GM21367 (cell line): ENCODE measurements around the gene HDGFL2.
"Not testable (repeated sequence)": the region's sequence is repeated elsewhere in the genome, so short reads cannot be mapped to it uniquely, and the experiment has no call there.

Source experiments
- ATAC-seq: cut with Tn5 transposase; IDR thresholded peaks from one replicate; pipeline ENCODE4 v1.9.1; 2021; ENCODE audit not compliant: unreplicated experiment

Gene HDGFL2

DNA sequence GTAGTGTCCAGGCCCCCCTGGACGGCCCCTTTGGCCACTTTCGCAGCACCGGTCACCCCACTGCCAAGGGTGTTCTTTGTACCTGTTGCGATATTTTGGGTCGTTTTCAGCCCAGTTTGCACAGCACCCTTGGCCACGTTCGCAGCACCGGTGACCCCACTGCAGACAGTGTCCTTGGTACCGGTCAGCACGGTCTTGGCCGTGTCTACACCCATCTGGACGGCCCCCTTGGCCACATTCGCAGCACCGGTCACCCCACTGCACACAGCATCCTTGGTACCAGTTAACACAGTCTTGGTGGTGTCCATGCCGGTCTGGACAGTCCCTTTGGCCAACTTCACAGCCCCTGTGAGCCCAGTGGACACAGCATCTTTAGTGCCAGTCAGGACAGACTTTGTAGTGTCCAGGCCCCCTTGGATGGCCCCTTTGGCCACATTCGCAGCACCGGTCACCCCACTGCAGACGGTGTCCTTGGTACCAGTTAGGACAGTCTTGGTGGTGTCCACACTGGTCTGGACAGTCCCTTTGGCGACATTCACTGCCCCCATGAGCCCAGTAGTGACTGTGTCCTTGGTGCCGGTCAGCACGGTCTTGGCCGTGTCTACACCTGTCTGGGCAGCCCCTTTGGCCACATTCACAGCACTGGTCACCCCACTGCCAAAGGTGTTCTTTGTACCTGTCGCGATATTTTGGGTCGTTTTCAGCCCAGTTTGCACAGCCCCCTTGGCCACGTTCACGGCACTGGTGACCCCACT, 39.4 kb downstream of the HDGFL2 start:
- no peak for ATAC-seq

DNA sequence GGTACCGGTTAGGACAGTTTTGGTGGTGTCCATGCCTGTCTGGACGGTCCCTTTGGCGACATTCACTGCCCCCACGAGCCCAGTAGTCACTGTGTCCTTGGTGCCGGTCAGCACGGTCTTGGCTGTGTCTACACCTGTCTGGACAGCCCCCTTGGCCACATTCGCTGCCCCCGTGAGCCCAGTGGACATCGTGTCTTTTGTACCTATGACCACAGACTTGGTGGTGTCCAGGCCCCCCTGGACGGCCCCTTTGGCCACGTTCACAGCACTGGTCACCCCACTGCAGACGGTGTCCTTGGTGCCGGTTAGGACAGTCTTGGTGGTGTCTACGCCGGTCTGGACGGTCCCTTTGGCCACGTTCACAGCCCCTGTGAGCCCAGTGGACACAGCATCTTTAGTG, 40.0 kb downstream of the HDGFL2 start:
- ATAC-seq, result no peak

DNA sequence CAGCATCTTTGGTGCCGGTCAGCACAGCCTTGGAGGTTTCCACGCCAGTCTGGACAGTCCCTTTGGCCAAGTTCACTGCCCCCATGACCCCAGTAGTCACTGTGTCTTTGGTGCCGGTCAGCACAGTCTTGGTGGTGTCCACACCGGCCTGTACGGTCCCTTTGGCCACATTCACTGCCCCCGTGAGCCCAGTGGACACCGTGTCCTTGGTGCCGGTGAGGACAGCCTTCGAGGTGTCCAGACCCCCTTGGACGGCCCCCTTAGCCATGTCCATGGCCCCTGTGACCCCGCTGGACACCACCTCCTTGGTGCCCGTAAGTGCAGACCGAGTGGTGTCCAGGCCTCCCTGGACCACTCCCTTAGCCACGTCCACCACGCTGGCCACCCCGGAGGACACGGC, 41.2 kb downstream of the HDGFL2 start:
- no peak for ATAC-seq

DNA sequence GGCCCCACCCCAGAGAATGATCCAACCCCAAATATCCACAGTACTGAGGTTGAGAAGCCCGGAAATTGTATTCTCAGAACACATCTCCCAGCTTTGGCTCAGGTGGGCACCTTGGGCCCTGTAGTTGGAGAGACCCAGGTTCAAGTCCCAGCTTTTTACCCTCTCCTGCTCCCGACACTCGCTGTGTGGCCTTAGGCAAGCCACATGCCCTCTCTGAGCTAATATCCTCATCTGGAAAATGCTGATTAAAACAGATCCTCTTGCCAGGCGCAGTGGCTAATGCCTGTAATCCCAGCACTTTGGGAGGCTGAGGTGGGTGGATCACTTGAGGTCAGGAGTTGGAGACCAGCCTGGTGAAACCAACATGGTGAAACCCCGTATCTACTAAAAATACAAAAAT, 43.6 kb downstream of the HDGFL2 start:
- ATAC-seq, result no peak

DNA sequence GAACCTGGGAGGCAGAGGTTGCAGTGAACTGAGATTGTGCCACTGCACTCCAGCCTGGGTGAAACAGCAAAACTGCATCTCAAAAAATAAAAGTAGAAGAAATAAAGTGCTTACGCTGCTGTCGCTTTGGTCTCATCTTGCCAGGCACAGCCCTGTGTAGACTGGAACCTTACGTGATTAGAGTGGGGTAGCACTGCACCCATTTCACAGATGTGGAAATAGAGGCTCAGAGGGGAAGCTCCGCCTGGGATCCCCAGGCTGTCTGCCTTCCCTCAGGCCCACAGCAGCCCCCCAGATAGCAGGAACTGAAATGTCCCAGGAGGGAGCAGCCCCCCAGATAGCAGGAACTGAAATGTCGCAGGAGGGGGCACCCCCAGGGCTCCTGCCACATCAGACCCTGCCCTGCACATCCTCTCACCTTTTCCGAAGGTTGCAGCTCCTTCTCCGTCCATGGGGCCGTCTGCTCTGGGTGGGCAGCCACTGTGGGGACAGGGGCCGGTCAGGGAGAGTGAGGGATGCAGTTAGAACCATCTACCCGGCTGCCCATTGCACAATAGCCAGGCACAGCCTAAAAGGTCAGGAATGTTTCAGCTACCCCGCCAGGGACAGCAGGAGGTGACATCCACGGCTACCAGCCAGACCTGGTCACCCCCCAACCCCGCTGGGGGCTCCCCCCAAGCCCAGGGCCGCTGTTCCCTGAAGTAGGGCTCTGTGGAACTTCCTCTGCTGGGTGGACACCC, 44.3 kb downstream of the HDGFL2 start:
- no peak for ATAC-seq

DNA sequence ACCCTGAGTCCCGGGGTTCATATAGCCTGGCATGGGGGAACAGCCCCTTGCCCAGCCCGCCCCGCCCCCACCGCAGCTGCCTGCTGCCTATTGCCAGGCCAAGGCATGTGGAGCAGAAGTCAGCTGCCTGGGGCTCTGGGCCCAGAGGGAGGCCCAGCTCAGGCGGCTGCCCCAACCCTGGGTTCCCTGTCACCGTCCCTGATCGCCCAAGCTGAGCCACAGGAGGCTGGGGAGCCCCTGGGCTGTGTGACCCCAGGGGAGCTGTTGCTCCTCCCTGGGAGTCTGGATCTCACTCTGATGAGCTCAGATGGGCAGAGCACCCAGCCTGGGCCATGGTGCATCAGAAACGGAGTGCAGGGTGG, 44.8 kb downstream of the HDGFL2 start:
- no peak for ATAC-seq

DNA sequence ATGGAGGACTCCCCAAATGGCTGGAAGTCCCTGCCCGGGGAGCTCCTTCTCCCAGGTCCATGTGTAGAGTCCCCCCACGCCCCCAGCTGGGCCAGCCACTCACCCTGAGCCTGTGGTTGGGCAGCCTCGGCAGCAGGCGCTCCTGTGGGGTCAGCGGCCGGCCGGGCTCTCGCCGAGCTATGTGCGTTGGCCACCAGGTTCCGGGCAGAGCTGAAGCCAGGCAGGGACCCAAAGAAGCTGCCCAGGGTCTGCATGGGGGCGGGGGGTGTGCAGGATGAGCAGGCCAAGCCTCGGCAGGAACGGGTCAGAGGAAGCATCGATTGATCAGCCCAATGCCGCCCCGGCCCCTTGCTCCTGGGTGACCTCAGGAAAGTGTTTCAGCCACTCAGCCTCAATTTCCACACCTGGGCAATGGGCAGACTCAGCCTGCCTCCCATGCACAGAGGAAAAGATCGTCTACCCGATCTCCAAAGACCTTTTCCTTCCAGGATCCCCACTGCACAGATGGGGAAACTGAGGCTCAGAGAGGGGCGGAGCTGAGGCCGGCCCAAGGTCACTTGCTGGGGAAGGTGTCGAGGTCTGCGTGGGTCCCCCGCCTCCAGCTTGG, 45.5 kb downstream of the HDGFL2 start:
- no peak for ATAC-seq

DNA sequence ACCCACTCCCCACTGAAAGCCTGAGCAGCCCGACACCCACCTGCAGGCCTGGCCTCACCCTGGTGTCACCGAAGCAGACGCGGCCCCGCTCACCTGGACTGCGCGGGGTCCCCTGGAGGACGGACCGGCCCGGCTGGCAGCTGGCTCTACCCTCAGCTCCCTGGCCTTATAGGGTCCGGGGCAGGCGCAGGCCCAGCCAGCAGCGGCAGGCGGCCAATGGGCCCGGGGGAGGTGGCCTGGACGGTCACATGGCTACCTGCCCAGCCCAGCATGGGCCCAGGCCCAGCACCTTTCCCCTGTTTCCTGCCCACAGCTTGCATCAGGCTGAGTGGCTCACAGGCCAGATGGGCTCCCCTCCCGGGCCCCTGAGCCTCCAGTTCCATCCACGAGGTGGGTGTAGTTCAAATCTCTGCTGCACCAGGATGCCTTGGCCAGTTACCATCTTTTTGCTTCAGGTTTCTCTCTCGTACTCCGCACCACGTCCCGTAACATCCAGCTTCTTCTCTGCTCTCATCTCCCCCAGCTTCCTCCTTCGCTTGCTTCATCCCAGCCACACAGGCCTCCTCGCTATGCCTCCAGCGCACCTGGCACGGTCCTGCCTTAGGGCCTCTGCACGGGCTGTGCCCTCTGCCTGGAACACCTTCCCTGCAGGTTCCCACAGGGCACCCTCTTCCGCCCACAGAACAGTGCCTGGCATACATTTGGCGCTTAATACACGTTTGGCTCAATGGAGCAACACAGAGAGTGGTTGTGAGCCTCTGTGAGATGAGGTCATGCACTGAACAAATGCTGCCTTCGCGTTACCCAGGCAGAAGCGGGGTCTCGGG, 46.5 kb downstream of the HDGFL2 start, which contains the start of gene PLIN4:
TSS of gene PLIN4 (minus strand) at position 142 of the 827 bp plus-strand sequence. CDS start 214 bp downstream, outside the sequence.
- no peak for ATAC-seq

DNA sequence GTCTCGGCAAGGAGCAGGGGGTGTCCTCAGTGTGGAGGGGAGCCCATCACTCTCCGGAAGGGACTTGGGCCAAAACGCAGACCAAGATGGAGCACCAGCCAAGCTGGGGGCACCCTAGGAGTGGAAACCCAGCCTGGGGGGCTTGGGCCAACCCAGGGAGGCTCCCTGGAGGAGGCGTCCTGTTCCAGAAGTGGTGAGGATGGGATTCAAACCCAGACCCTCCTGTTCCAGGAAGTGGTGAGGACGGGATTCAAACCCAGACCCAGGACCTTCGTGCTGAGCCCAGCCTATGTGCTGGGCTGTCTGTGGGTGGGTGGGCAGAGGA, 47.0 kb downstream of the HDGFL2 start:
- no peak for ATAC-seq

DNA sequence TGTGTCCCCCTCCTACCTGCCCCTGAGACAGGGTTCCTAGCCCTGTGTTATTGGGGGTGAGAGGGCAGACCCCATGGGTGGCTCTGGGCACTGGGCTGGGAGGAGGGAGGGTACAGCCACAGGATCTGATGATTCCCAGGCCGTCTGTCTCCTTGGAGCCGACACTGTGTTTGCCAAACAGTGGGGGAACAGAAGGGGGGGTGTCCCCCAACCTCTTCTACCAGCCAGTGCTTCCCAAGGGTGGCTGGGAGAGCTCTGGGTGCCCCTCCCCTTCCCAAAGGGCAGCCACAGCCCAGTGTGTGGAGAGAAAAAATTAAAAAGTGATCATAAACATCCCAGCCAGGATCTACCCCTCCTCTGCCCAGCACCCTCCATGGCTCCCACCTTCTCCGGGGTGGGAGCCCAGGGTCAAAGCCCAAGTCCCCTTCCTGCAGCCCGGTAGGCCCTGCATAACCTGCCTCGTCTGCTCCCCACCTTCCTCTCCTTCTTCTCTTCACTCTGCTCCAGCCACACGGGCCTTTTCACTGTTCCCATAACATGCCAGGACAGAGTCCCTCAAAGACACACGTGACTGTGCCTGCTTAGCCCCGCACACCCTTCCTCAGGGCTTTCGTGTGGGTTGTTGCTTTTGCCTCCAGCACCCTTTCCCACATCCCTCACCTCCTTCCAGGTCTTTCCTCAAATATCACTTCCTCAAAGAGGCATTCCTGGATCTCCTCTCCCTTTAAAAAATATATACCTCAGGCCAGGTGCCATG, 47.6 kb downstream of the HDGFL2 start:
- ATAC-seq, result no peak

DNA sequence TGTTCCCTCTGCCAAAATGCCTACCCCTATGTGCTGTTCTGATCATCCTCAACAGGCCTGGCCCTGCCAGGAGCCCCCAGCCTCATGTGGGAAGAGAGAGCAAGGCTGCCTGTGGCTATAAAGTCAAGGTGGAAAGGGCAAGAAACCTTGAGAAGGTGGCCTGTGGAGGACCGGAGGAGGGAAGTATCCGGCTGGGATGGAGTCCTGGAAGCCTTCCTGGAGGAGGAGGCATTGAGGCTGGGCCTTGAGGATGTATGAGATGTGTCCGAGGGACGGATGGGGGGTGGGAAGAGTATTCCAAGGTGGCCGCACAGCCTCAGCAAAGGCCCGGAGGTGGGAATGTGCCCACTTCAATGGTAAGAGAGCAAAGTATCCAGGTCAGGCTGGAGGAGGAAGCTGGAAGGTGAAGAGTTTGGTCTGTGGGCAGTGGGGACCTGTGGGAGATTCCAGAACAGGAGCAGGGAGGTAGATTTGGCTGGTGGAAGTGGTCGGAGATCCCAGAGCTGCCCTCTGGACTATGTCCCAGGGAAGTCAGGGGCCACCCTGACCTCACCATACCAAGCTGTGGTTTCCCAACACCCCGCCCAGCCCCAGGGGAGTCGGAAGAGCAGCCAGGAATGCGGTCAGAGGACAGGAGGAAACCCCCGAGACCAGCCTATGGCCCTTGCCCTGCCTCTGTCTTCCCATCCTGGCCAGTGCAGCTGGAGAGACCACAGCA, 49.2 kb downstream of the HDGFL2 start:
- no peak for ATAC-seq

DNA sequence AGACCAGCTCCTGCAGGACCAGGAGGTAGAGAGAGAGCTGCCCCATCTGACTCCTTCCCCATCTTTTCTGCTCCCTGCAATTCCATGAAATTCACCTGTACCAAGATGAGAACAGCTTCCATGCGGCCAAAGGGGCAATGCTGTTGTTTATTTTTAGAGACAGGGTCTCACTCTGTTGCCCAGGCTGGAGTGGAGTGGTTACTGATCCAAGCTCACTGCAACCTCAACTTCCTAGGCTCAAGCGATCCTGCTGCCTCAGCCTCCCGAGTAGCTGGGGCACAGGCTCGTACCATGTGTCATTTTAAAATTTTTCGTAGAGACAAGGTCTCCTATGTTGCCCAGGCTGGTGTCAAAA, 49.8 kb downstream of the HDGFL2 start:
- ATAC-seq, result no peak

DNA sequence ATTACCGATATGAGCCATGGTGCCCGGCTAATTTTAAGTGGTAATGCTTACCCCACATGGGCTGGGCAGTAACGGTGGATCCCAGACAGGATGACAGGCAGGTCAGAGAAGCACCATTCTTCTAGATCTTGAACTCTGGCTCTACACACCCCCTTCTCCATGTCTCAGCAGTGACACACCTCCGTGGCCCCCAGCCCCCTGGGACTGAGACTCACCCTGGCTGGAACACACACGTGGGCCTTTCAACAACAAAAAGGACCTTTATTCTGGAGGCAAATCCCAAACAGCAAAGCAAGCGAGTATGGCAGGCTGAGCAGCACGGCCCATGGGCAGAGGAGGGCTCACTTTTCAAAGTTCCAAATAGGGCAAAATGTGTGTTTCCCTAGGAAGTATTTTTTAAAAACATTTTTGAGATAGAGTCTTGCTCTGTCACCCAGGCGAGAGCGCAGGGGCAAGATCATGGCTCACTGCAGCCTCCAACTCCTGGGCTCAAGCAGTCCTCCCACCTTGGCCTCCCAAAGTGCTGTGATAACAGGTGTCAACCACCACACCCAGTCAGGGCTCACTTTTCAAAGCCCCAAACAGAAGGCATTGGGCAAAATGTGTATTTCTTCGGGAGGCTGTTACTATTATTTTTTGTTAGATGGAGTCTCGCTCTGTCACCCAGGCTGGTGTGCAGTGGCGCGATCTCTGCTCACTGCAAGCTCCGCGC, 50.4 kb downstream of the HDGFL2 start:
- no peak for ATAC-seq

DNA sequence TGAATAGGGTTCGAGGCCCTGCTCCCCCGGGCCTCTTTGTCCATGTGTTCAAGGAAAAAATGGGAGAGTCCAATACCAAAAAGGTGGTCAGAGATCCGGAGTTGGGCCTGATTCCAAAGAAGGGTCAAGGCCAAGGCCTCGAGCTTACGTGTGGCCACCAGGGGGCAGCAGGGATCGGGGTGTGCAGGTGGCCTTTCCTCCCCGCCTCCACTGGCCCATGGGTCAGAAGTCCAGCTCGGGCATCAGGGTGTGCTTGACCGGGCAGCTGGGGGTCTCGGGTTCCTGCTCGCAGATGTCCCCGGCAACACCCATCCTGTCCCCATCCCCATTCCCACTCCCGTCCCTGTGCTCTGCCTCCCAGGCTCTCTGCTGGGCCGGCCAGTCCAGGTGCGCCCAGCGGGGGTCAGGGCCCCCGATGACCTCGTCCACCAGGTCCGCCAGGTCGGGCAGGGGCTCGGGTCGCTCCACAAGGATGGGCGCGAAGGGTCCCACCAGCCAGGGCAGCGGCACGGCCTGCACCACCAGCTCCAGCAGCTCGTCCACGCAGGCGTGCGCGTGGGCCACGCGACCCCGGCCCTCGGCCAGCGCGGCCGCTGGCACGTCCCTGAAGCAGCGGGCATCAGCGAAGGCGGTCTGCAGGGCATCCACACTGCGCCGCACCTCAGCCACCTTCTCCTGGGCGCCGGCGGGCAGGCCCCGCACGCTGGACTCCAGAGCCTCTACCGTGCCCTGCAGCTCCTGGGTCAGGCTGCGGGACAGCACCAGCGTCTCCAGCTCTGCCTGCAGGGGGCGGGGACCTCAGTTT, 51.4 kb downstream of the HDGFL2 start:
- ATAC-seq, result no peak

DNA sequence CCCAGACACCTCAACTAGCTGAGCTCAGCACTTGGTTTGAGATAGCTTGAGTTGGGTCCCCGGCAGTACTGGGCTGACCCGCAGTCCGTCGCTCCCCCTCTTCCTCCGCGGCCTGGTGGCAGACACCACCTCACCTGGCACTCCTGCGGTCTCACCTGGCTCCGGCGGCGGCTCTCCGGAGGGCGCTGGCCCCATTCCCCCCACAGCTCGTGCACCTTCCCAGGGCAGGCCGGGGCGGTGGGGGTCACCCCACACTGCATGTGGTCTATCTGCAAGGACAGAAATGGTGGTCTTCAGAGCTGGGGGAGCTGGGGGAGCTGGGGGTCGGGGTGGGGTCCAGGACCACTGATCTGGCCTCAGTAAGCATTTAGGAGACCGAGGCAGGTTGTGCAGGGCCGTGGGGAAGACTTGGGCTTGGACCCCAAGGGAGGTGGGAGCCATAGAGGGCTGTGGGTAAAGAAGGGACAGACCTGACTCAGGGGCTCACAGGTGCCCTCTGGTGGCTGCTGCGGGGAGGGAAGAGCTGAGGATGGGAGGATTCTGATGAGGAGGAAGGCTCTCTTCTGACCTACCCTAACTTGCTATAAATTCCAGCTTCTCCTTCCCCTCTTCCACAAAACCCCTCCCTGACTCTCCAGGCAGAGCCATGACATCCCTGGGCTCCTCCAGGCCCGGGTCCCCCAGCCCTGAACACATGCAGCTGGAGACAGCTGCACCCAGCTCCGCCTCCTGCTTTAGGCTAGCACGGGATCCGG, 52.9 kb downstream of the HDGFL2 start:
- no peak for ATAC-seq

DNA sequence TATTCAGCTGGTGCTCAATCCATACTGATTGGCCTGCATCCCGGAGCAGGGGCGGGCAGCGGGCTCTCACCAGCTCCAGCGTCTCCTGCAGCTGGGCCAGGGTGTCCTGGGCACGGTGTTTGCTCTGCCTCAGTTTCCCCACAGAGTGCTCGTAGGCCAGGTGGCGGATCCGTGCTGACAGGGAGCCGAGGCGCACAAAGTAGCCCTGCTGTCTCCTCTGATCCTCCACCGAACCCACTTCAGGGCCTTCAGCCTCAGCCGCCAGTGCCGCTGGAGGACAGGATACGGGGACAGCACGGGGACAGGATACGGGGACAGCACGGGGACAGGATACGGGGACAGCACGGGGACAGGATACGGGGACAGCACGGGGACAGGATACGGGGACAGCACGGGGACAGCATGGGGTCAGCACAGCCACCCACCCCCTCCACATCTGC, 53.5 kb downstream of the HDGFL2 start:
- ATAC-seq, result no peak

DNA sequence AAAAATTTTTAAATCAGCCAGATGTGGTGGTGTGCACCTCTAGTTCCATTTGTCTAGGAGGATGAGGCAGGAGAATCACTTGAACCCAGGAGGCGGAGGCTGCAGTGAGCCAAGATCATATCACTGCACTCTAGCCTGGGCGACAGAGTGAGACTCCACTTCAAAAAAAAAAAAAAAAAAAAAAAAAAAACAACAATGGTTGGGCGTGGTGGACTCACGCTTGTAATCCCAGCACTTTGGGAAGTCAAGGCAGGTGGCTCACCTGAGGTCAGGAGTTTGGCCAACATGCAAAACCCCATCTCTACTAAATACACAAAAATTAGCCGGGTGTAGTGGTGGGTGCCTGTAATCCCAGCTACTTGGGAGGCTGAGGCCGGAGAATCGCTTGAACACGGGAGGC, 55.3 kb downstream of the HDGFL2 start:
- not testable (repeated sequence) for ATAC-seq

DNA sequence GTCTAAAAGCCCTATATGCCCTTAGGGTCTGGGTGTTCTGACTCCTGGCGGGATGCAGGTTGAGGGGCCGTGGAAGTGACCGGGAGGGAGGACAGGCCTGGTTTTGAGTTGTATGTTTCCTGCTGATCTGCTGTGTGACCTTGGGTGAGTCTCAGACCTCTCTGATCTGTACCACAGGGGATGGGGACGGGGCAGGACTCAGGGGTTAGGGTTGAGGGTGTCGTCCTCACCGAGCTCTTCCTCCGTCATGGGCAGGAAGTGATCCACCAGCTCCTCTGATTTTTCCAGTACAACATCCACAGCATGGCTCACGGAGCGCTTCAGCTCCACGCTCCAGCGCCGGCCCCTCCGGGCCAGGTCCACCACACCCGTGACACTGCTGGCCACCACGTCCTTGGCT, 56.7 kb downstream of the HDGFL2 start:
- ATAC-seq, result no peak
